Mesenchymal stem cell (in vitro differentiated cells and primary cell): Measurements from ENCODE around the gene SSNA1.

Experiments
- DNase-seq: peaks from one replicate; pipeline ENCODE4 v3.0.0-alpha.2; 2013
- H2AFZ ChIP-seq: one replicate; pipeline ENCODE4 v1.6.1; 2013; ENCODE audit warnings: low read depth, mild to moderate bottlenecking, control low read depth, inconsistent platforms, low read length, moderate library complexity
- H2AK5ac ChIP-seq: 2 replicates; pipeline ENCODE4 v1.6.1; 2013; ENCODE audit warnings: low read length, moderate library complexity, mild to moderate bottlenecking, inconsistent platforms; ENCODE audit not compliant: severe bottlenecking
- H2BK120ac ChIP-seq: one replicate; pipeline ENCODE4 v1.6.1; 2013; ENCODE audit warnings: low read depth, mild to moderate bottlenecking, inconsistent platforms, low read length, moderate library complexity
- H2BK12ac ChIP-seq, 2 experiments: one replicate each; pipeline ENCODE4 v1.6.1; 2013; ENCODE audit warnings: inconsistent platforms in 2 of 2, low read length in 2 of 2, mild to moderate bottlenecking in 2 of 2, moderate library complexity in 2 of 2, control low read depth in 1 of 2
- H2BK15ac ChIP-seq: one replicate; pipeline ENCODE4 v1.6.1; 2013; ENCODE audit warnings: mild to moderate bottlenecking, low read depth, inconsistent platforms; ENCODE audit not compliant: poor library complexity, severe bottlenecking
- H2BK5ac ChIP-seq: 2 replicates; pipeline ENCODE4 v1.6.1; 2013; ENCODE audit warnings: low read depth, mild to moderate bottlenecking, low read length, control low read depth, inconsistent platforms; ENCODE audit not compliant: poor library complexity, severe bottlenecking
- H3K14ac ChIP-seq, 2 experiments: one replicate each; pipeline ENCODE4 v1.6.1; 2013; ENCODE audit warnings: inconsistent platforms in 2 of 2, low read length in 2 of 2, control low read depth in 1 of 2, mild to moderate bottlenecking in 1 of 2, moderate library complexity in 1 of 2
- H3K18ac ChIP-seq, 2 experiments: one replicate each; pipeline ENCODE4 v1.6.1; 2013; ENCODE audit warnings: inconsistent platforms in 2 of 2, low read length in 2 of 2, control low read depth in 1 of 2, low read depth in 1 of 2, mild to moderate bottlenecking in 1 of 2
- H3K23ac ChIP-seq, 2 experiments: one replicate each; pipeline ENCODE4 v1.6.1; 2013; ENCODE audit warnings: inconsistent platforms in 2 of 2, low read length in 2 of 2, mild to moderate bottlenecking in 2 of 2, moderate library complexity in 2 of 2, control low read depth in 1 of 2
- H3K27ac ChIP-seq: 2 replicates; pipeline ENCODE4 v1.5.1; 2013; ENCODE audit warnings: mild to moderate bottlenecking, moderate library complexity, low read length, control low read depth, inconsistent platforms; ENCODE audit not compliant: poor library complexity, severe bottlenecking
- H3K27me3 ChIP-seq, 2 experiments: 2 replicates each; pipeline versions ENCODE4 v1.6.1 to v1.7.0; 2013; ENCODE audit warnings: low read length in 2 of 2, mild to moderate bottlenecking in 2 of 2, moderate library complexity in 2 of 2, control low read depth in 1 of 2, inconsistent platforms in 1 of 2; ENCODE audit not compliant: control insufficient read depth in 1 of 2, insufficient read depth in 1 of 2
- H3K36me3 ChIP-seq, 2 experiments: 2 replicates each; pipeline versions ENCODE4 v1.6.1 to v1.7.0; 2013; ENCODE audit warnings: low read length in 2 of 2, control low read depth in 1 of 2, inconsistent platforms in 1 of 2, low read depth in 1 of 2, mild to moderate bottlenecking in 1 of 2; ENCODE audit not compliant: insufficient read depth in 2 of 2, control insufficient read depth in 1 of 2
- H3K4ac ChIP-seq, 2 experiments: one replicate each; pipeline ENCODE4 v1.6.1; 2013; ENCODE audit warnings: inconsistent platforms in 2 of 2, low read length in 2 of 2, mild to moderate bottlenecking in 2 of 2, moderate library complexity in 2 of 2, control low read depth in 1 of 2, low read depth in 1 of 2
- H3K4me1 ChIP-seq: 2 replicates; pipeline ENCODE4 v1.6.1; 2013; ENCODE audit warnings: low read depth, low read length, control low read depth; ENCODE audit not compliant: control insufficient read depth, insufficient read depth
- H3K4me2 ChIP-seq: 2 replicates; pipeline ENCODE4 v1.6.1; 2013; ENCODE audit warnings: low read length, mild to moderate bottlenecking, inconsistent platforms; ENCODE audit not compliant: poor library complexity, severe bottlenecking
- H3K4me3 ChIP-seq, 2 experiments: 2 replicates each; pipeline versions ENCODE4 v1.5.1 to v1.7.0; 2013; ENCODE audit warnings: low read length in 2 of 2, mild to moderate bottlenecking in 2 of 2, control low read depth in 1 of 2, low read depth in 1 of 2; ENCODE audit not compliant: insufficient read depth in 1 of 2
- H3K79me1 ChIP-seq: replicated peaks from 2 replicates; pipeline ENCODE4 v1.6.1; 2013; ENCODE audit warnings: mild to moderate bottlenecking, control low read depth, low read length, inconsistent platforms; ENCODE audit not compliant: poor library complexity, severe bottlenecking
- H3K9ac ChIP-seq: 2 replicates; pipeline ENCODE4 v1.7.0; 2013; ENCODE audit warnings: mild to moderate bottlenecking, low read length, moderate library complexity
- H3K9me3 ChIP-seq: 2 replicates; pipeline ENCODE4 v1.7.0; 2013; ENCODE audit warnings: mild to moderate bottlenecking, low read length; ENCODE audit not compliant: control insufficient read depth
- H4K8ac ChIP-seq: one replicate; pipeline ENCODE4 v1.6.1; 2013; ENCODE audit warnings: inconsistent platforms, mild to moderate bottlenecking, low read length, moderate library complexity
- H4K91ac ChIP-seq: one replicate; pipeline ENCODE4 v1.6.1; 2013; ENCODE audit warnings: mild to moderate bottlenecking, low read length, inconsistent platforms
- WGBS: methylation state at CpG from one replicate; pipeline ENCODE4 v1.1.7; 2013; ENCODE audit warnings: mixed read lengths; 5-methylcytosine and 5-hydroxymethylcytosine counted together

Gene SSNA1

GRCh38 chr9:137147793-137148160 is 40.7 kb upstream of the SSNA1 start:
- no peak overlapping the region for H2BK120ac ChIP-seq
- no peaks in the 10 kb centered on the region for H3K9me3 ChIP-seq
- DNase-seq: no peak
- H2AFZ ChIP-seq: no peak overlapping the region
- 49% methylated on average over 24 of the region's 24 CpGs for WGBS
- no peak overlapping the region for H3K4me2 ChIP-seq
- no peak overlapping the region for H2AK5ac ChIP-seq
- no peak overlapping the region for H3K14ac ChIP-seq
- no peak overlapping the region for H3K4ac ChIP-seq
- H4K91ac ChIP-seq: no peak overlapping the region
- peaks cover 8% of the 10 kb centered on the region for H3K4me1 ChIP-seq
- H3K18ac ChIP-seq: no peak overlapping the region
- H3K9ac ChIP-seq: no peak overlapping the region
- no peak overlapping the region for H3K23ac ChIP-seq
- no peak overlapping the region for H3K4me3 ChIP-seq
- no peaks in the 10 kb centered on the region for H3K36me3 ChIP-seq
- H3K27me3 ChIP-seq: peaks cover 8 to 40% of the 10 kb centered on the region in 2 experiments
- no peak overlapping the region for H2BK12ac ChIP-seq
- no peak overlapping the region for H3K27ac ChIP-seq
- H4K8ac ChIP-seq: no peak overlapping the region
- no peak overlapping the region for H2BK5ac ChIP-seq
- no peak overlapping the region for H2BK15ac ChIP-seq
- no peaks in the 10 kb centered on the region for H3K79me1 ChIP-seq

GRCh38 chr9:137148242-137148641 is 40.2 kb upstream of the SSNA1 start:
- no peak overlapping the region for H4K91ac ChIP-seq
- peaks cover 3 to 35% of the 10 kb centered on the region in 2 experiments for H3K27me3 ChIP-seq
- no peak overlapping the region for H3K27ac ChIP-seq
- no peak overlapping the region for H2BK120ac ChIP-seq
- no peak overlapping the region for H2BK12ac ChIP-seq
- DNase-seq: no peak
- H2AK5ac ChIP-seq: no peak overlapping the region
- H3K14ac ChIP-seq: no peak overlapping the region
- no peak overlapping the region for H3K4me2 ChIP-seq
- H3K9ac ChIP-seq: no peak overlapping the region
- WGBS: 81% methylated on average over 27 of the region's 27 CpGs
- no peaks in the 10 kb centered on the region for H3K79me1 ChIP-seq
- H2AFZ ChIP-seq: no peak overlapping the region
- H3K18ac ChIP-seq: no peak overlapping the region
- no peak overlapping the region for H2BK15ac ChIP-seq
- no peaks in the 10 kb centered on the region for H3K9me3 ChIP-seq
- peaks cover 8% of the 10 kb centered on the region for H3K4me1 ChIP-seq
- H4K8ac ChIP-seq: no peak overlapping the region
- H3K4ac ChIP-seq: no peak overlapping the region
- H3K36me3 ChIP-seq: no peaks in the 10 kb centered on the region
- H2BK5ac ChIP-seq: no peak overlapping the region
- peak overlapping the region in 1 of 2 experiments; percentile 14 for H3K4me3 ChIP-seq
- H3K23ac ChIP-seq: no peak overlapping the region

- Histone ChIP-seq H3K4ac (no peak overlapping the region), H3K4me3 (no peak overlapping the region), H2BK120ac (no peak overlapping the region), H3K4me2 (no peak overlapping the region), H2BK5ac (no peak overlapping the region), H3K23ac (no peak overlapping the region), H3K9me3 (no peaks in the 10 kb centered on the region), H3K27me3 (peaks cover 0 to 31% of the 10 kb centered on the region in 2 experiments), H3K27ac (no peak overlapping the region), H2BK15ac (no peak overlapping the region), H3K14ac (no peak overlapping the region), H4K8ac (no peak overlapping the region), H2AK5ac (no peak overlapping the region), H3K9ac (no peak overlapping the region), H3K36me3 (no peaks in the 10 kb centered on the region), H3K4me1 (peaks cover 8% of the 10 kb centered on the region), H2AFZ (no peak overlapping the region), H4K91ac (no peak overlapping the region), H2BK12ac (no peak overlapping the region), H3K79me1 (no peaks in the 10 kb centered on the region), H3K18ac (no peak overlapping the region)
- DNase-seq: no peak
- WGBS: 88% methylated on average over 19 of the region's 19 CpGs
Observed at GRCh38 chr9:137148661-137149060, 39.8 kb upstream of the SSNA1 start.

- H4K8ac ChIP-seq: no peak overlapping the region
- H2BK12ac ChIP-seq: no peak overlapping the region
- no peak overlapping the region for H4K91ac ChIP-seq
- no peak overlapping the region for H3K14ac ChIP-seq
- DNase-seq: no peak
- H2AK5ac ChIP-seq: no peak overlapping the region
- H3K4ac ChIP-seq: no peak overlapping the region
- H3K23ac ChIP-seq: no peak overlapping the region
- H3K36me3 ChIP-seq: no peaks in the 10 kb centered on the region
- 88% methylated on average over 5 of the region's 5 CpGs for WGBS
- H3K27ac ChIP-seq: no peak overlapping the region
- no peaks in the 10 kb centered on the region for H3K79me1 ChIP-seq
- H2BK15ac ChIP-seq: no peak overlapping the region
- H3K4me2 ChIP-seq: no peak overlapping the region
- no peak overlapping the region for H3K4me3 ChIP-seq
- peaks cover 8% of the 10 kb centered on the region for H3K4me1 ChIP-seq
- no peak overlapping the region for H2BK120ac ChIP-seq
- H3K27me3 ChIP-seq: peaks cover 0 to 29% of the 10 kb centered on the region in 2 experiments
- H3K18ac ChIP-seq: no peak overlapping the region
- H2BK5ac ChIP-seq: no peak overlapping the region
- H2AFZ ChIP-seq: no peak overlapping the region
- H3K9ac ChIP-seq: no peak overlapping the region
- no peaks in the 10 kb centered on the region for H3K9me3 ChIP-seq
Observed at GRCh38 chr9:137149363-137149762, 39.1 kb upstream of the SSNA1 start.
